Measurements from ENCODE around the gene SUGCT.
"Not testable (repeated sequence)": the region's sequence is repeated elsewhere in the genome, so short reads cannot be mapped to it uniquely, and the experiment has no call there.

Gene SUGCT

DNA sequence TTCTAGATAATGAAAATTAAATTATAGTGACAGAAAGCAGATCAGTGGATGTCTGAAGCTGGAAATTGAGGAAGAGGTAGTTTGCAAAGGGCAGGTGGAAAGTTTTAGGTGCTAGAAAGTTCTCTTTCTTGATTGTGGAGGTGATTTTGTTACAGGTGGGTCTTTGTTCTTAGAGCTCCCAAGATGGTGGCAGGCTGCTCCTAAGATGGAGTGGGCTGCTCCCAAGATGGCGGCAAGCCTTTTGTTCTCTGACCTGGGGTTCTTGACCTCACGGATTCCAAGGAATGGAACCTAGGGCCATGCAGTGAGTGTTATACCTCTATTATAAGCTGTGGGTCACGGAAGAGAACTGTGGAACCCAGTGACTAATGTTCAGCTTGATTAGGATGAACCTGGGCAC is 32.5 kb downstream of the SUGCT start:
- no peak overlapping the region for H3K9ac ChIP-seq (ENCODE audit: insufficient read length, low read depth)
- no peaks in the 10 kb centered on the region for H3K27me3 ChIP-seq (ENCODE audit: insufficient read depth, insufficient read length)
- no peak overlapping the region for H3K4me3 ChIP-seq (ENCODE audit: insufficient read length, low read depth)
- no peak for TF ChIP-seq ZNF274 (IDR thresholded peaks at IDR 0.05; ENCODE audit: low read depth, low read length)
- TF ChIP-seq YY1 (IDR thresholded peaks at IDR 0.05; ENCODE audit: insufficient read depth, insufficient read length): no peak
- TF ChIP-seq SUZ12 (IDR thresholded peaks at IDR 0.05; ENCODE audit: extremely low read depth, insufficient read depth, insufficient read length): no peak
- H3K4me1 ChIP-seq (ENCODE audit: insufficient read depth, insufficient read length): no peaks in the 10 kb centered on the region
- no peaks in the 10 kb centered on the region for H3K36me3 ChIP-seq (ENCODE audit: insufficient read depth, insufficient read length, low read length)
- no peak for DNase-seq (ENCODE audit: low read depth, low spot score)
- H3K9me3 ChIP-seq (ENCODE audit: insufficient read depth, low read length): no peaks in the 10 kb centered on the region

DNA sequence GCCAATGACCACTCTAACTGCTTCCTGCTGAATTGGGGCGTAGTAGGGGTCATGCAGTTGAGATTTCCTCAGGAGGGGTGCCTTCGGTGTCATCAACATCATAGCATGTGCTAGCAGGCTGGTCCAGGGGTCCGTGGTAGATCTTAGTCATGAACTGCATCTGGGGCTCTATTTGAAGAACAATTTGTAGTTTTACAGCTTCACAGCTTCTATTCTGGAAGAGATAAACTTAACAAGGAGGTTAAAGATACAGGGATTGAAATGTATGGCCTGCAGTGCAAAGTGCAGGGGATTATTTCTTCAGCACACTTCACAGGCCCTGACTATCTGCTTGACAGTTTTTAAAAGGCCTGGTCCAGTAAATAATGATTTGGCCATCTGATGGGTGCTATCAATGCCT is 33.5 kb downstream of the SUGCT start:
- not testable (repeated sequence) for DNase-seq (ENCODE audit: low read depth, low spot score); H3K27me3 ChIP-seq (ENCODE audit: insufficient read depth, insufficient read length); H3K9me3 ChIP-seq (ENCODE audit: insufficient read depth, low read length); H3K9ac ChIP-seq (ENCODE audit: insufficient read length, low read depth); H3K4me3 ChIP-seq (ENCODE audit: insufficient read length, low read depth); H3K36me3 ChIP-seq (ENCODE audit: insufficient read depth, insufficient read length, low read length); H3K4me1 ChIP-seq (ENCODE audit: insufficient read depth, insufficient read length)

DNA sequence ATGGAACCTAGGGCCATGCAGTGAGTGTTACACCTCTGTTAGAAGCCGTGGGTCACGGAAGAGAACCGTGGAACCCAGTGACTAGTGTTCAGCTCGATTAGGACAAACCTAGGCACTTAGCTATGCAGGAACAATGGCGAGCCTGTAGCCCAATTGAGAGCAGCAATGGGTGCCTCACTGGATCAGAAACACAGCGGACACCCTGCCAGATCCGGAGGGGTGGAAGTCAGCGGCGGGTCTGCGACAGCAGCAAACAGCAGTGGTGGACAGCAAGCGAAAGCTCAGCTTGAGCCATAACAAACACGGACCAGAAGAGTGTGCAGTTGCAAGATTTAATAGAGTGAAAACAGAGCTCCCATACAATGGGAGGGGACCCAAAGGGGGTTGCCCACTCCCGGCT is 38.3 kb downstream of the SUGCT start:
- not testable (repeated sequence) for H3K4me1 ChIP-seq (ENCODE audit: insufficient read depth, insufficient read length); H3K9ac ChIP-seq (ENCODE audit: insufficient read length, low read depth); H3K9me3 ChIP-seq (ENCODE audit: insufficient read depth, low read length); DNase-seq (ENCODE audit: low read depth, low spot score); H3K4me3 ChIP-seq (ENCODE audit: insufficient read length, low read depth); H3K36me3 ChIP-seq (ENCODE audit: insufficient read depth, insufficient read length, low read length); H3K27me3 ChIP-seq (ENCODE audit: insufficient read depth, insufficient read length)

DNA sequence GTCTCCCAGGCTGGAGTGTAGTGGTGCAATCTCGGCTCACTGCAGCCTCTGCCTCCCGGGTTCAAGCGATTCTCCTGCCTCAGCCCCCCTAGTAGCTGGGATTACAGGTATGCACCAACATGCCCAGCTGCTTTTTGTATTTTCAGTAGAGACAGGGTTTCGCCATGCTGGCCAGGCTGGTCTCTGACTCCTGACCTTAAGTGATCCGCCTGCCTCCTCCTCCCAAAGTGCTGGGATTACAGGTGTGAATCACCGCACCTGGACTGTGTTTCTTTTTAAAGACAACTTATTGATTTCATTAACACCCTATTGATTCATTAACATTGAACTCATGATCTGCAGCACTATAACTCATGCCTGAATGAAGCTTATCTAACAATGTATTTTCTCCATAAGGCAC is 40.5 kb downstream of the SUGCT start:
- H3K4me3 ChIP-seq (ENCODE audit: insufficient read length, low read depth); H3K36me3 ChIP-seq (ENCODE audit: insufficient read depth, insufficient read length, low read length); H3K9ac ChIP-seq (ENCODE audit: insufficient read length, low read depth); H3K9me3 ChIP-seq (ENCODE audit: insufficient read depth, low read length); H3K27me3 ChIP-seq (ENCODE audit: insufficient read depth, insufficient read length); DNase-seq (ENCODE audit: low read depth, low spot score); H3K4me1 ChIP-seq (ENCODE audit: insufficient read depth, insufficient read length): not testable (repeated sequence)

DNA sequence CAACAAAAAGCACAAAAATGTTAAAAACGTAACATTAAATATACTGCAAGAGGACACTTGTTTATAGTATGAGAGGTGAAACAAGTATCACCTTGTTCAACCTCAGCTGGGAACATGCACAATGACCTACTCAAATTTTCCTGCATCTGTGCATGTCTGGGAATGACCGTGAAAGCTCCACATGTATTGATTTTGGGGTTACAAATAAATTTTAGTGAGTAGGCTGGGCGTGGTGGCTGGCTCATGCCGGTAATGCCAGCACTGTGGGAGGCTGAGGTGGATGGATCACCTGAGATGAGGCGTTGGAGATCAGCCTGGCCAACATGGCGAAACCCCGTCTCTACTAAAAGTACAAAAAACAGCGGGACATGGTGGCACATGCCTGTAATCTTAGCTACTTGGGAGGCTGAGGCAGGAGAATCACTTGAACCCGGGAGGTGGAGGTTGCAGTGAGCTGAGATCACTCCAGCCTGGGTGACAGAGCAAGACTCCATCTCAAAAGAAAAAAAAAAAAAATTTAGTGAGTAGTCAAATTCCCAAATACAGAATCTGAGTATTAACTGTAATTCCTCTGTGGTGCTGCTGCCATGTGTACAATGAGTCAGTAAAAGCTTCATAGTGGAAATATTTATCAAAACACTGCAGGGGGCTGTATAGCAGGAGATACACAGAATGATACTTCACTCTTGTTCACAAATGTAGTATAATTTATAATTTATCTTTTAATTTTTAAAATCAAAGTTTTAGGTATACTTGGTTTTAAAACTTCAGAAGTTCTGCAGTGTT is 41.1 kb downstream of the SUGCT start:
- Histone ChIP-seq H3K9ac (ENCODE audit: insufficient read length, low read depth) (no peak overlapping the region), H3K4me1 (ENCODE audit: insufficient read depth, insufficient read length) (no peaks in the 10 kb centered on the region), H3K36me3 (ENCODE audit: insufficient read depth, insufficient read length, low read length) (no peaks in the 10 kb centered on the region), H3K27me3 (ENCODE audit: insufficient read depth, insufficient read length) (no peaks in the 10 kb centered on the region), H3K9me3 (ENCODE audit: insufficient read depth, low read length) (no peaks in the 10 kb centered on the region), H3K4me3 (ENCODE audit: insufficient read length, low read depth) (no peak overlapping the region)
- no peak for DNase-seq (ENCODE audit: low read depth, low spot score)
- TF ChIP-seq ZNF274 (IDR thresholded peaks at IDR 0.05; ENCODE audit: low read depth, low read length): no peak
- TF ChIP-seq SUZ12 (IDR thresholded peaks at IDR 0.05; ENCODE audit: extremely low read depth, insufficient read depth, insufficient read length): no peak

DNA sequence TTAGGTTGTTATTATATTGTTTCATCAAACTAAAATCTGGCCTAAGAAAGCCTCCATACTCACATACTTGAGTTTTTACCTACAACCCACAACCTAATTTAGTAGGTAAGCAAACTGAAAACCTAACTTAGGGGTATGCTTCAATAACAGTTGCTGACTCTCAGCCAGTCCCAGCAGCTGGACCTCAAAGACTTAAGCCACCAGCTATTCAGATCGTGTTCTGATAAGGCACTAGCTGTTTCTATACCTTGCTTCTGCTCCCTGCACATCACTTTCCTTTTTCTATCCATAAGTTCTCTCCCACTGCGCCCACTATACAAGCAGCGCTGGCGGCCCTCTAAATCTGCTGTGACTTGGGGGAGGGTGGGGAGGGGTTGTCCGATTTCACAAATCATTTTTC is 42.3 kb downstream of the SUGCT start:
- Histone ChIP-seq H3K4me1 (ENCODE audit: insufficient read depth, insufficient read length) (no peaks in the 10 kb centered on the region), H3K9ac (ENCODE audit: insufficient read length, low read depth) (no peak overlapping the region), H3K27me3 (ENCODE audit: insufficient read depth, insufficient read length) (no peaks in the 10 kb centered on the region), H3K9me3 (ENCODE audit: insufficient read depth, low read length) (no peaks in the 10 kb centered on the region), H3K4me3 (ENCODE audit: insufficient read length, low read depth) (no peak overlapping the region), H3K36me3 (ENCODE audit: insufficient read depth, insufficient read length, low read length) (no peaks in the 10 kb centered on the region)
- DNase-seq (ENCODE audit: low read depth, low spot score): no peak
- TF ChIP-seq ZNF274 (IDR thresholded peaks at IDR 0.05; ENCODE audit: low read depth, low read length) (no peak), SUZ12 (IDR thresholded peaks at IDR 0.05; ENCODE audit: extremely low read depth, insufficient read depth, insufficient read length) (no peak), YY1 (IDR thresholded peaks at IDR 0.05; ENCODE audit: insufficient read depth, insufficient read length) (no peak)

DNA sequence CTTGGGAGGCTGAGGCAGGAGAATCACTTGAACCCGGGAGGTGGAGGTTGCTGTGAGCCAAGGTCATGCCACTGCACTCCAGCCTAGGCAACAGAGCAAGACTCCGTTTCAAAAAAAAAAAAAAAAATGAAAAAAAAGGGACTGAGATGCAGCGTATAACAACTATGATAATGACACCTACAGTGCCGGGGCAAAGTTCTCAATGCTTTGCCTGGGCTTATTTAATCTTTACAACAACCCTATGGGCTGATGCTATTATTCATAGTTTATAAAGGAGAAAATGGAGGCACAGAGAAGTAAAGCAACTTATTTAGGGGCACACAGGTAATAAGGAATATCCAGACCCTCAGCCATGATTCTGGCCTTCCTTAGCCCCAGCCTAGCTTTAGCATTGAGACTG is 47.6 kb downstream of the SUGCT start:
- Histone ChIP-seq H3K27me3 (ENCODE audit: insufficient read depth, insufficient read length) (no peaks in the 10 kb centered on the region), H3K9me3 (ENCODE audit: insufficient read depth, low read length) (no peaks in the 10 kb centered on the region), H3K4me1 (ENCODE audit: insufficient read depth, insufficient read length) (no peaks in the 10 kb centered on the region), H3K9ac (ENCODE audit: insufficient read length, low read depth) (no peak overlapping the region), H3K4me3 (ENCODE audit: insufficient read length, low read depth) (no peak overlapping the region), H3K36me3 (ENCODE audit: insufficient read depth, insufficient read length, low read length) (peaks cover 2% of the 10 kb centered on the region)
- no peak for DNase-seq (ENCODE audit: low read depth, low spot score)
- TF ChIP-seq ZNF274 (IDR thresholded peaks at IDR 0.05; ENCODE audit: low read depth, low read length) (no peak), SUZ12 (IDR thresholded peaks at IDR 0.05; ENCODE audit: extremely low read depth, insufficient read depth, insufficient read length) (no peak), YY1 (IDR thresholded peaks at IDR 0.05; ENCODE audit: insufficient read depth, insufficient read length) (no peak)

DNA sequence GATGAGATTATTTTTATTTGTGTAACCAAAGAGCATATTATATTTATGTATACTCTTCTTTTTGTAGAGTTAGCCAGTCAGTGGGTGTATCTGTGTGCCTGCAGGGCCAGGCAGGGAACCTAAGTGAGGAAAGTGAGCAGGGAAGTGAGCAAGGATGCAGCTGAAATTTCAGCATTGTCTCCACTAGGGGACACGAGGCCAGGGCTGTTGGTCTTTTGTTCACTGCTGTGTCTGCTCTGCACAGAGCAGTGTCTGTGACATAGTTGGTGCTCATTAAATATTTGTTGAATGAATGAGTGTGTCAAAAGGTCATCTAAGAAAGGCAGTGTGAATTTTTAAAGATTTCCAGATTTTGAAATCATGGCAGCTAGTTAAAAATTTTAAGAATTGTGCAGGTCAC is 51.8 kb downstream of the SUGCT start:
- no peak for DNase-seq (ENCODE audit: low read depth, low spot score)

More for the DNA sequence above, 51.8 kb downstream of the SUGCT start:
- TF ChIP-seq ZNF274 (IDR thresholded peaks at IDR 0.05; ENCODE audit: low read depth, low read length) (no peak), YY1 (IDR thresholded peaks at IDR 0.05; ENCODE audit: insufficient read depth, insufficient read length) (no peak), SUZ12 (IDR thresholded peaks at IDR 0.05; ENCODE audit: extremely low read depth, insufficient read depth, insufficient read length) (no peak)
- Histone ChIP-seq H3K36me3 (ENCODE audit: insufficient read depth, insufficient read length, low read length) (peaks cover 2% of the 10 kb centered on the region), H3K9me3 (ENCODE audit: insufficient read depth, low read length) (no peaks in the 10 kb centered on the region), H3K4me3 (ENCODE audit: insufficient read length, low read depth) (no peak overlapping the region), H3K4me1 (ENCODE audit: insufficient read depth, insufficient read length) (no peaks in the 10 kb centered on the region), H3K9ac (ENCODE audit: insufficient read length, low read depth) (no peak overlapping the region), H3K27me3 (ENCODE audit: insufficient read depth, insufficient read length) (no peaks in the 10 kb centered on the region)
